ENCODE results near the gene BRF1.

Gene BRF1

GRCh38 chr14:105323663-105324062, 22.9 kb upstream of the BRF1 start:
- TF ChIP-seq CTCF (IDR thresholded peaks at IDR 0.05; ENCODE audit: extremely low read depth, insufficient read depth, missing control alignments) = no peak
- no peak for DNase-seq (ENCODE audit: low spot score)
- in situ Hi-C loops (cut with MboI; ENCODE audit: low pct_unique_long_range_greater_than_20kb, low sequenced_read_pairs, unreplicated experiment) = no loop called here

- TF ChIP-seq CTCF (IDR thresholded peaks at IDR 0.05; ENCODE audit: extremely low read depth, insufficient read depth, missing control alignments) = no peak
- in situ Hi-C loops (cut with MboI; ENCODE audit: low pct_unique_long_range_greater_than_20kb, low sequenced_read_pairs, unreplicated experiment) = no loop called here
- no peak for DNase-seq (ENCODE audit: low spot score)
Observed at GRCh38 chr14:105322791-105323556, 22.2 kb upstream of the BRF1 start.

GRCh38 chr14:105317546-105317945, 16.7 kb upstream of the BRF1 start:
- DNase-seq (ENCODE audit: low spot score) = no peak
- in situ Hi-C loops (cut with MboI; ENCODE audit: low pct_unique_long_range_greater_than_20kb, low sequenced_read_pairs, unreplicated experiment) = no loop called here
- no peak for TF ChIP-seq CTCF (IDR thresholded peaks at IDR 0.05; ENCODE audit: extremely low read depth, insufficient read depth, missing control alignments)

- in situ Hi-C loops (cut with MboI; ENCODE audit: low pct_unique_long_range_greater_than_20kb, low sequenced_read_pairs, unreplicated experiment) = no loop called here
- DNase-seq (ENCODE audit: low spot score) = no peak
- no peak for TF ChIP-seq CTCF (IDR thresholded peaks at IDR 0.05; ENCODE audit: extremely low read depth, insufficient read depth, missing control alignments)
Observed at GRCh38 chr14:105316968-105317510, 16.2 kb upstream of the BRF1 start.

- no peak for DNase-seq (ENCODE audit: low spot score)
- no peak for TF ChIP-seq CTCF (IDR thresholded peaks at IDR 0.05; ENCODE audit: extremely low read depth, insufficient read depth, missing control alignments)
- in situ Hi-C loops (cut with MboI; ENCODE audit: low pct_unique_long_range_greater_than_20kb, low sequenced_read_pairs, unreplicated experiment) = no loop called here
Observed at GRCh38 chr14:105316577-105316941, 15.8 kb upstream of the BRF1 start.

- in situ Hi-C loops (cut with MboI; ENCODE audit: low pct_unique_long_range_greater_than_20kb, low sequenced_read_pairs, unreplicated experiment) = no loop called here
- TF ChIP-seq CTCF (IDR thresholded peaks at IDR 0.05; ENCODE audit: extremely low read depth, insufficient read depth, missing control alignments) = no peak
Observed at GRCh38 chr14:105315941-105316576, 15.3 kb upstream of the BRF1 start.

More at GRCh38 chr14:105315941-105316576, 15.3 kb upstream of the BRF1 start:
- DNase-seq (ENCODE audit: low spot score) = no peak

Data from GM13977 (cell line).